OCI-LY1 (cell line): ENCODE results near the gene SERPINA6.

Experiments used
- H2AFZ ChIP-seq: fragments of 200-600 bp; sonication (generic), shearing (Covaris generic); 2 replicates; pipeline ENCODE4 v1.6.0; 2014; ENCODE audit warnings: antibody characterized with exemption, mild to moderate bottlenecking, low read length
- H3F3A ChIP-seq: fragments of 200-600 bp; sonication (generic), shearing (Covaris generic); 2 replicates; pipeline ENCODE4 v1.6.0; 2014; ENCODE audit warnings: mild to moderate bottlenecking, antibody characterized with exemption, low read length, moderate library complexity; ENCODE audit not compliant: insufficient read depth
- H3K27ac ChIP-seq: fragments of 200-600 bp; sonication (generic); 2 replicates; pipeline ENCODE4 v1.5.1; 2014; ENCODE audit warnings: low read length, mixed run types, mild to moderate bottlenecking, low read depth; ENCODE audit not compliant: poor library complexity, severe bottlenecking
- H3K27me3 ChIP-seq: fragments of 200-600 bp; sonication (generic); 2 replicates; pipeline ENCODE4 v1.6.0; 2014; ENCODE audit warnings: antibody characterized with exemption, mild to moderate bottlenecking, low read length, moderate library complexity; ENCODE audit not compliant: insufficient read depth
- H3K36me3 ChIP-seq: fragments of 200-600 bp; sonication (generic); 2 replicates; pipeline ENCODE4 v1.6.1; 2014; ENCODE audit warnings: mild to moderate bottlenecking, antibody characterized with exemption, low read length, moderate library complexity, mixed read lengths; ENCODE audit not compliant: insufficient read depth
- H3K4me1 ChIP-seq: fragments of 200-600 bp; sonication (generic); 2 replicates; pipeline ENCODE4 v1.5.1; 2014; ENCODE audit warnings: mild to moderate bottlenecking, low read length, moderate library complexity; ENCODE audit not compliant: insufficient read depth, severe bottlenecking
- H3K4me2 ChIP-seq: fragments of 200-600 bp; sonication (generic), shearing (Covaris generic); 2 replicates; pipeline ENCODE4 v1.6.1; 2014; ENCODE audit warnings: low read length
- H3K4me3 ChIP-seq: fragments of 200-600 bp; sonication (generic); 2 replicates; pipeline ENCODE4 v1.5.1; 2014; ENCODE audit warnings: low read length, low read depth, mild to moderate bottlenecking, mixed read lengths; ENCODE audit not compliant: poor library complexity, severe bottlenecking
- H3K79me2 ChIP-seq: fragments of 200-600 bp; shearing (Covaris generic); 2 replicates; pipeline ENCODE4 v1.6.1; 2016; ENCODE audit warnings: mixed run types, low read length, mixed read lengths; ENCODE audit not compliant: insufficient read depth
- H3K9ac ChIP-seq: fragments of 200-600 bp; sonication (generic), shearing (Covaris generic); 2 replicates; pipeline ENCODE4 v1.6.1; 2014; ENCODE audit warnings: mild to moderate bottlenecking, low read length, mixed read lengths
- H3K9me2 ChIP-seq: fragments of 200-600 bp; sonication (generic), shearing (Covaris generic); 2 replicates; pipeline ENCODE4 v1.6.1; 2014; ENCODE audit warnings: low read depth, mild to moderate bottlenecking, low read length, mixed read lengths
- H3K9me3 ChIP-seq: fragments of 200-600 bp; shearing (Covaris generic); 2 replicates; pipeline ENCODE4 v1.6.1; 2014; ENCODE audit warnings: low read length, mixed read lengths
- H4K20me1 ChIP-seq: fragments of 200-600 bp; sonication (generic), shearing (Covaris generic); 2 replicates; pipeline ENCODE4 v1.6.0; 2016; ENCODE audit warnings: mild to moderate bottlenecking, low read length; ENCODE audit not compliant: insufficient read depth
- EZH2 ChIP-seq: fragments of 200-600 bp; sonication (generic), shearing (Covaris generic); IDR thresholded peaks from 2 replicates; pipeline ENCODE4 v1.8.0; 2017; ENCODE audit warnings: borderline replicate concordance, mixed run types, mild to moderate bottlenecking, antibody characterized with exemption, low read length, moderate library complexity, mixed read lengths
- TF ChIP-seq, protein P1 (sequence below): fragments of 200-600 bp; sonication (generic), shearing (Covaris generic); IDR thresholded peaks from 2 replicates; pipeline ENCODE4 v1.5.1; 2017; ENCODE audit warnings: mild to moderate bottlenecking, antibody characterized with exemption, low read length, moderate library complexity, mixed read lengths

SERPINA6 gene

GRCh38 chr14:94313991-94314655 lies 9.0 kb downstream of the SERPINA6 start:
- H4K20me1 ChIP-seq = no peaks in the 10 kb centered on the region
- H3K9ac ChIP-seq = no peak overlapping the region
- H2AFZ ChIP-seq = no peak overlapping the region
- H3K4me3 ChIP-seq = no peak overlapping the region
- no peaks in the 10 kb centered on the region for H3K27me3 ChIP-seq
- H3K79me2 ChIP-seq = no peaks in the 10 kb centered on the region
- no peaks in the 10 kb centered on the region for H3K4me1 ChIP-seq
- H3K27ac ChIP-seq = no peak overlapping the region
- no peaks in the 10 kb centered on the region for H3K9me3 ChIP-seq
- H3K36me3 ChIP-seq = no peaks in the 10 kb centered on the region
- H3K4me2 ChIP-seq = no peak overlapping the region
- TF ChIP-seq, protein P1, sequence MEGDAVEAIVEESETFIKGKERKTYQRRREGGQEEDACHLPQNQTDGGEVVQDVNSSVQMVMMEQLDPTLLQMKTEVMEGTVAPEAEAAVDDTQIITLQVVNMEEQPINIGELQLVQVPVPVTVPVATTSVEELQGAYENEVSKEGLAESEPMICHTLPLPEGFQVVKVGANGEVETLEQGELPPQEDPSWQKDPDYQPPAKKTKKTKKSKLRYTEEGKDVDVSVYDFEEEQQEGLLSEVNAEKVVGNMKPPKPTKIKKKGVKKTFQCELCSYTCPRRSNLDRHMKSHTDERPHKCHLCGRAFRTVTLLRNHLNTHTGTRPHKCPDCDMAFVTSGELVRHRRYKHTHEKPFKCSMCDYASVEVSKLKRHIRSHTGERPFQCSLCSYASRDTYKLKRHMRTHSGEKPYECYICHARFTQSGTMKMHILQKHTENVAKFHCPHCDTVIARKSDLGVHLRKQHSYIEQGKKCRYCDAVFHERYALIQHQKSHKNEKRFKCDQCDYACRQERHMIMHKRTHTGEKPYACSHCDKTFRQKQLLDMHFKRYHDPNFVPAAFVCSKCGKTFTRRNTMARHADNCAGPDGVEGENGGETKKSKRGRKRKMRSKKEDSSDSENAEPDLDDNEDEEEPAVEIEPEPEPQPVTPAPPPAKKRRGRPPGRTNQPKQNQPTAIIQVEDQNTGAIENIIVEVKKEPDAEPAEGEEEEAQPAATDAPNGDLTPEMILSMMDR = no peak
- no peak for TF ChIP-seq EZH2
- H3F3A ChIP-seq = no peaks in the 10 kb centered on the region
- no peaks in the 10 kb centered on the region for H3K9me2 ChIP-seq

- Histone ChIP-seq H3K4me3 (no peak overlapping the region), H4K20me1 (no peaks in the 10 kb centered on the region), H3K27ac (no peak overlapping the region), H3K4me2 (no peak overlapping the region), H3K9me2 (no peaks in the 10 kb centered on the region), H3K79me2 (no peaks in the 10 kb centered on the region), H3K9ac (no peak overlapping the region), H3K9me3 (no peaks in the 10 kb centered on the region), H2AFZ (no peak overlapping the region), H3K4me1 (no peaks in the 10 kb centered on the region), H3K27me3 (no peaks in the 10 kb centered on the region), H3K36me3 (no peaks in the 10 kb centered on the region), H3F3A (no peaks in the 10 kb centered on the region)
- TF ChIP-seq EZH2 = no peak
- TF ChIP-seq, protein P1 = no peak
Observed at GRCh38 chr14:94312481-94313246, 10.5 kb downstream of the SERPINA6 start.

- Histone ChIP-seq H4K20me1 (no peaks in the 10 kb centered on the region), H3K4me1 (no peaks in the 10 kb centered on the region), H3F3A (no peaks in the 10 kb centered on the region), H3K9ac (no peak overlapping the region), H3K4me3 (no peak overlapping the region), H3K9me2 (no peaks in the 10 kb centered on the region), H2AFZ (no peak overlapping the region), H3K36me3 (no peaks in the 10 kb centered on the region), H3K79me2 (no peaks in the 10 kb centered on the region), H3K4me2 (no peak overlapping the region), H3K27me3 (no peaks in the 10 kb centered on the region), H3K9me3 (no peaks in the 10 kb centered on the region), H3K27ac (no peak overlapping the region)
- TF ChIP-seq, protein P1 = no peak
- no peak for TF ChIP-seq EZH2
Observed at GRCh38 chr14:94310248-94310647, 12.9 kb downstream of the SERPINA6 start.
